RWPE1 (cell line): Measurements from ENCODE around the gene TPM2.

Source experiments
- CTCF ChIA-PET: fragments of 350-600 bp; sonication (Branson Sonifier 250); formaldehyde crosslinking; extraction: SDS; loops from one replicate; lab custom pipeline; 2021; lab: Yijun Ruan, JAX
- POLR2A ChIA-PET: fragments of 400-600 bp; formaldehyde crosslinking; extraction: SDS; loops from one replicate; lab custom pipeline; 2020; ENCODE audit warnings: antibody characterized with exemption; ENCODE audit not compliant: low non-redundant PET; lab: Yijun Ruan, JAX
- DNase-seq: peaks from one replicate; pipeline ENCODE4 v3.0.0; 2012; ENCODE audit warnings: low spot score
- H3K27ac ChIP-seq: fragments of 450-650 bp; 2 replicates; pipeline ENCODE4 v1.5.1; 2017
- TF ChIP-seq, protein P1 (sequence below): fragments of 450-650 bp; conservative IDR thresholded peaks from 2 replicates; pipeline ENCODE4 v1.5.1; 2017; ENCODE audit warnings: low read depth, mild to moderate bottlenecking

Gene TPM2

DNA sequence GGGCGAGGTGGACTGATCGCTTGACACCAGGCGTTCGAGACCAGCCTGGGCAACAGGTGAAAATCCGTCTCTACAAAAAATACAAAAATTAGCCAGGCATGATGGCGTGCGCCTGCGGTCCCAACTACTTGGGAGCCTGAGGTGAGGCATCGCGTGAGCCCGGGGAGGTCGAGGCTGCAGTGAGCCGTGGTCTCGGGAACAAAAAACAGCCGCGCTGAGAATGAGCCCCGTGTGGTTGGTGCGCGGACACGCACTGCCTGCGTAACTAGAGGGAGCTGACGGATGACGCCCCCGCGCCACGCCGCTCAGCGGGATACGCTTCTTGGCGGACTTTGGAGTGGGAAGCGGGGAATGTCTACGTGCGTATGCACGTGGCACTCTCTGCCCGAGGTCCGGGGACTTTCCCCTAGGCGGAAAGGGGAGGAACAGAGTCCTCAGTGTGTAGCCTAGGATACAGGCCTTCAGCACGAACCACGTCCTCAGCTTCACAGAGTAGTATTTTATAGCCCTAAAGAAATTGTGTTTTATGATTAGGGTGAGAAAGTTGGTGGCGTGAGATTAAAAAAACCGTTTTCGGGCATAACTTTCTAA, 32.1 kb downstream of the TPM2 start, which contains the start of gene RMRP:
TSS of gene RMRP (minus strand) at position 474 of the 591 bp plus-strand sequence.
- POLR2A ChIA-PET: interaction anchor here (1.2 kb wide), 1 partner anchor 52 kb away, joined by 3 read pairs; the partner anchor contains the start of gene TESK1
- CTCF ChIA-PET: interaction anchor here (0.6 to 2.9 kb wide), 13 partner anchors 9 to 241 kb away, joined by 3 to 21 read pairs (median 4); partner anchors contain the start of genes CREB3, TLN1 and TPM2
- TF ChIP-seq, protein P1, sequence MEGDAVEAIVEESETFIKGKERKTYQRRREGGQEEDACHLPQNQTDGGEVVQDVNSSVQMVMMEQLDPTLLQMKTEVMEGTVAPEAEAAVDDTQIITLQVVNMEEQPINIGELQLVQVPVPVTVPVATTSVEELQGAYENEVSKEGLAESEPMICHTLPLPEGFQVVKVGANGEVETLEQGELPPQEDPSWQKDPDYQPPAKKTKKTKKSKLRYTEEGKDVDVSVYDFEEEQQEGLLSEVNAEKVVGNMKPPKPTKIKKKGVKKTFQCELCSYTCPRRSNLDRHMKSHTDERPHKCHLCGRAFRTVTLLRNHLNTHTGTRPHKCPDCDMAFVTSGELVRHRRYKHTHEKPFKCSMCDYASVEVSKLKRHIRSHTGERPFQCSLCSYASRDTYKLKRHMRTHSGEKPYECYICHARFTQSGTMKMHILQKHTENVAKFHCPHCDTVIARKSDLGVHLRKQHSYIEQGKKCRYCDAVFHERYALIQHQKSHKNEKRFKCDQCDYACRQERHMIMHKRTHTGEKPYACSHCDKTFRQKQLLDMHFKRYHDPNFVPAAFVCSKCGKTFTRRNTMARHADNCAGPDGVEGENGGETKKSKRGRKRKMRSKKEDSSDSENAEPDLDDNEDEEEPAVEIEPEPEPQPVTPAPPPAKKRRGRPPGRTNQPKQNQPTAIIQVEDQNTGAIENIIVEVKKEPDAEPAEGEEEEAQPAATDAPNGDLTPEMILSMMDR: no peak
- DNase-seq: peak; percentile 98
- H3K27ac ChIP-seq: peak within 1 kb of the TSS; percentile 92

DNA sequence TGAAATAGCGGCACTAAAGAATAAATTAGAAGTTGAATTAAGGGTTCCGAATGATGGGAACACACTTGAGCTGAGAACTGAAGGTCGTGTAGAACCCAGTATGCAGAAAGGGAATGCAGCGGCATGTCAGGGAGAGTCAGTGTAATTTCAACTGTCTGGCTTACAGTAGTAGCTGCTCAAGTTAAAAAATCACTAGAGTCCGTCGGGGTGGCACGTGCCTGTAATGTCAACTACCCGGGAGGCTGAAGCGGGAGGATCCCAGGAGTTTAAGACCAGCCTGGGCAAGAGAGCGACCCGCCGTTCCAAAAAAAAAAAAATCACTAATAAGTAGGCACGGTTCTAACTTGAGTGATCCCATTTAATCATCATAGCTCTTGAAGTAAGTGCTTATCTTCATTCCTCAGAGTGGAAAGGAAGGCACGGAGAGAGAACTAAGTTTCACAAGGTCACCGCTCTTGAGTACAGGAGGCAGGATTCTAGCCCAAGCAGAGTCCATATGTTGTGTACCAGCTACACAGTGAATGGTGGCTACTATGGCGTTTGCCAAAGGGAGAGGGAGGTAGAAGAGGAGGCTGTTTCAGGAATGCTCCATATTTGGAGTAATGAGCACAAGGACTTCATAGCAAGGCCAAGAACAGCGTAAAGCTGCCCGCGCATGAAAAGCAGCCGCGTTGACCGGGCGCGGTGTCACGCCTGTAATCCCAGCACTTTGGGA, 32.7 kb downstream of the TPM2 start:
- no peak for DNase-seq
- ChIA-PET POLR2A (no interaction called here), CTCF (interaction anchor here (0.7 to 2.9 kb wide), 4 partner anchors 8 to 53 kb away, joined by 3 to 21 read pairs (median 6); no protein-coding TSS in a partner anchor)
- TF ChIP-seq, protein P1: no peak
- H3K27ac ChIP-seq: peak overlapping the region; percentile 92

DNA sequence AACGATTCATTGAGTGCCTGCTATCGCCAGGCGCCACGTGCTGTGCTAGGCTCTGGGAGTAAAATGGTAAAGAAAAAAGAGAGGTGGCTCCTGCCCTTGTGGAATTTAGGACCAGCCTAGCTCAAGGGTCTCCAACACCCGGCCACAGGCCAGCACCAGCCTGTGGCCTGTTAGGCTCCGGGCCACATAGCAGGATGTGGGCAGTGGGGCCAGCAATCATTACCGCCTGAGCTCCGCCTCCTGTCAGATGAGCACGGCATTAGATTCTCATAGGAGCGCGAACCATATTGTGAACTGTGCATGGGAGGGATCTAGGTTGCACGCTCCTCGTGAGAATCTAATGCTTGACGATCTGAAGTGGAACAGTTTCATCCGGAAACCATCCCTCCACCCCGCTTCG, 33.4 kb downstream of the TPM2 start:
- TF ChIP-seq, protein P1: no peak
- POLR2A ChIA-PET: no interaction called here
- no peak overlapping the region for H3K27ac ChIP-seq
- CTCF ChIA-PET: interaction anchor here (2.9 kb wide), 1 partner anchor 9 kb away, joined by 21 read pairs; no protein-coding TSS in a partner anchor
- no peak for DNase-seq

- no peak for DNase-seq
- POLR2A ChIA-PET: no interaction called here
- TF ChIP-seq, protein P1: no peak
- H3K27ac ChIP-seq: peak overlapping the region; percentile 62; the same call in 1 of the 2 replicates
- CTCF ChIA-PET: interaction anchor here (0.6 kb wide), 1 partner anchor 426 kb away, joined by 3 read pairs; no protein-coding TSS in a partner anchor
Measured at GRCh38 chr9:35653611-35654010, 36.1 kb downstream of the TPM2 start.

DNA sequence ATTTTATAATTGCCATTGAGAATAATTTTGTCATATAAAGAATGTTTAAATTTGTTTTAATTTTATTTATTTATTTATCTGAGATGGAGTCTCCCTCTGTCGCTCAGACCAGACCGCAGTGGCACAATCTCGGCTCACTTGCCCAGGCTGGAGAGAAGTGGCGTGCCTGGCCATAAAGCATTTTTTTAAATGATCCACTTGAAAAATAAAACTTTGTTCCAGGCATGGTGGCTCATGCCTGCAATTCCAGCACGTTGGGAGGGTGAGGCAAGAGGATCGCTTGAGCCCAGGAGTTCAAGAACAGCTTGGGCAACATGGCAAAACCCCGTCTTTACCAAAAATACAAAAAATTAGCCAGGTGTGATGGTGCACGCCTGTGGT, 36.9 kb downstream of the TPM2 start:
- CTCF ChIA-PET: interaction anchor here (0.9 kb wide), 1 partner anchor 83 kb away, joined by 6 read pairs; no protein-coding TSS in a partner anchor
- POLR2A ChIA-PET: no interaction called here
- no peak for DNase-seq
- H3K27ac ChIP-seq: peak overlapping the region; percentile 62
- TF ChIP-seq, protein P1: no peak
